ENCODE results near the gene RTF2.
A peak's percentile ranks its signal among the peaks of the same experiment; 100 is the strongest.

RTF2 gene

GRCh38 chr20:56468316-56469076 lies at the start of gene RTF2:
TSS of gene RTF2 (plus strand) at chr20:56468627. CDS start at chr20:56468698, 71 bp downstream.
- Histone ChIP-seq H3K4me1 (ENCODE audit: control insufficient read depth in 2 of 2, insufficient read depth in 2 of 2, low read length in 2 of 2) (peaks cover 11 to 18% of the 10 kb centered on the region in 2 donors), H3K27me3 (ENCODE audit: control insufficient read depth in 2 of 2, insufficient read depth in 2 of 2, low read length in 2 of 2) (no peaks in the 10 kb centered on the region), H3K4me3 (ENCODE audit: low read length in 2 of 2) (peak within 1 kb of the TSS; percentile 95 to 96), H3K36me3 (ENCODE audit: control insufficient read depth in 2 of 2, insufficient read depth in 2 of 2, low read length in 2 of 2) (peaks cover 4 to 8% of the 10 kb centered on the region in 2 donors), H3K9ac (ENCODE audit: low read depth in 1 of 2, low read length in 2 of 2) (peak within 1 kb of the TSS; percentile 89 to 94), H3K27ac (ENCODE audit: low read depth in 2 of 2, low read length in 2 of 2) (peak within 1 kb of the TSS; percentile 78 to 84), H3K9me3 (ENCODE audit: control insufficient read depth in 2 of 2, low read length in 2 of 2) (no peaks in the 10 kb centered on the region)

GRCh38 chr20:56420028-56420427 lies 48.4 kb upstream of the RTF2 start:
- no peaks in the 10 kb centered on the region for H3K36me3 ChIP-seq (ENCODE audit: control insufficient read depth in 2 of 2, insufficient read depth in 2 of 2, low read length in 2 of 2)
- H3K4me1 ChIP-seq (ENCODE audit: control insufficient read depth in 2 of 2, insufficient read depth in 2 of 2, low read length in 2 of 2), result peaks cover 0 to 3% of the 10 kb centered on the region in 2 donors
- H3K27me3 ChIP-seq (ENCODE audit: control insufficient read depth in 2 of 2, insufficient read depth in 2 of 2, low read length in 2 of 2), result no peaks in the 10 kb centered on the region
- no peak overlapping the region for H3K4me3 ChIP-seq (ENCODE audit: low read length in 2 of 2)
- H3K9ac ChIP-seq (ENCODE audit: low read depth in 1 of 2, low read length in 2 of 2), result no peak overlapping the region
- H3K27ac ChIP-seq (ENCODE audit: low read depth in 2 of 2, low read length in 2 of 2), result no peak overlapping the region
- no peaks in the 10 kb centered on the region for H3K9me3 ChIP-seq (ENCODE audit: control insufficient read depth in 2 of 2, low read length in 2 of 2)

GRCh38 chr20:56420940-56421688 lies 47.3 kb upstream of the RTF2 start:
- Histone ChIP-seq H3K9me3 (ENCODE audit: control insufficient read depth in 2 of 2, low read length in 2 of 2) (no peaks in the 10 kb centered on the region), H3K36me3 (ENCODE audit: control insufficient read depth in 2 of 2, insufficient read depth in 2 of 2, low read length in 2 of 2) (no peaks in the 10 kb centered on the region), H3K4me3 (ENCODE audit: low read length in 2 of 2) (no peak overlapping the region), H3K4me1 (ENCODE audit: control insufficient read depth in 2 of 2, insufficient read depth in 2 of 2, low read length in 2 of 2) (peaks cover 0 to 3% of the 10 kb centered on the region in 2 donors), H3K27ac (ENCODE audit: low read depth in 2 of 2, low read length in 2 of 2) (no peak overlapping the region), H3K9ac (ENCODE audit: low read depth in 1 of 2, low read length in 2 of 2) (no peak overlapping the region), H3K27me3 (ENCODE audit: control insufficient read depth in 2 of 2, insufficient read depth in 2 of 2, low read length in 2 of 2) (no peaks in the 10 kb centered on the region)

- no peak overlapping the region for H3K9ac ChIP-seq (ENCODE audit: low read depth in 1 of 2, low read length in 2 of 2)
- no peaks in the 10 kb centered on the region for H3K9me3 ChIP-seq (ENCODE audit: control insufficient read depth in 2 of 2, low read length in 2 of 2)
- no peak overlapping the region for H3K4me3 ChIP-seq (ENCODE audit: low read length in 2 of 2)
- no peaks in the 10 kb centered on the region for H3K36me3 ChIP-seq (ENCODE audit: control insufficient read depth in 2 of 2, insufficient read depth in 2 of 2, low read length in 2 of 2)
- H3K27ac ChIP-seq (ENCODE audit: low read depth in 2 of 2, low read length in 2 of 2), result peak overlapping the region in 1 of 2 donors; percentile 12
- peaks cover 0 to 3% of the 10 kb centered on the region in 2 donors for H3K4me1 ChIP-seq (ENCODE audit: control insufficient read depth in 2 of 2, insufficient read depth in 2 of 2, low read length in 2 of 2)
- H3K27me3 ChIP-seq (ENCODE audit: control insufficient read depth in 2 of 2, insufficient read depth in 2 of 2, low read length in 2 of 2), result no peaks in the 10 kb centered on the region
Observed at GRCh38 chr20:56422076-56422823, 46.2 kb upstream of the RTF2 start.

- H3K27ac ChIP-seq (ENCODE audit: low read depth in 2 of 2, low read length in 2 of 2), result peak overlapping the region; percentile 9 to 12
Observed at GRCh38 chr20:56422824-56423189, 45.6 kb upstream of the RTF2 start.

GRCh38 chr20:56423211-56423610 lies 45.2 kb upstream of the RTF2 start:
- H3K27me3 ChIP-seq (ENCODE audit: control insufficient read depth in 2 of 2, insufficient read depth in 2 of 2, low read length in 2 of 2), result no peaks in the 10 kb centered on the region
- no peaks in the 10 kb centered on the region for H3K9me3 ChIP-seq (ENCODE audit: control insufficient read depth in 2 of 2, low read length in 2 of 2)
- no peaks in the 10 kb centered on the region for H3K36me3 ChIP-seq (ENCODE audit: control insufficient read depth in 2 of 2, insufficient read depth in 2 of 2, low read length in 2 of 2)
- no peak overlapping the region for H3K9ac ChIP-seq (ENCODE audit: low read depth in 1 of 2, low read length in 2 of 2)
- H3K27ac ChIP-seq (ENCODE audit: low read depth in 2 of 2, low read length in 2 of 2), result peak overlapping the region in 1 of 2 donors; percentile 9
- H3K4me1 ChIP-seq (ENCODE audit: control insufficient read depth in 2 of 2, insufficient read depth in 2 of 2, low read length in 2 of 2), result no peaks in the 10 kb centered on the region
- H3K4me3 ChIP-seq (ENCODE audit: low read length in 2 of 2), result no peak overlapping the region

More at GRCh38 chr20:56422824-56423189, 45.6 kb upstream of the RTF2 start:
- H3K9ac ChIP-seq (ENCODE audit: low read depth in 1 of 2, low read length in 2 of 2), result no peak overlapping the region
- H3K9me3 ChIP-seq (ENCODE audit: control insufficient read depth in 2 of 2, low read length in 2 of 2), result no peaks in the 10 kb centered on the region
- H3K27me3 ChIP-seq (ENCODE audit: control insufficient read depth in 2 of 2, insufficient read depth in 2 of 2, low read length in 2 of 2), result no peaks in the 10 kb centered on the region
- H3K36me3 ChIP-seq (ENCODE audit: control insufficient read depth in 2 of 2, insufficient read depth in 2 of 2, low read length in 2 of 2), result no peaks in the 10 kb centered on the region
- H3K4me1 ChIP-seq (ENCODE audit: control insufficient read depth in 2 of 2, insufficient read depth in 2 of 2, low read length in 2 of 2), result no peaks in the 10 kb centered on the region
- H3K4me3 ChIP-seq (ENCODE audit: low read length in 2 of 2), result no peak overlapping the region

- Histone ChIP-seq H3K36me3 (ENCODE audit: control insufficient read depth in 2 of 2, insufficient read depth in 2 of 2, low read length in 2 of 2) (no peaks in the 10 kb centered on the region), H3K9me3 (ENCODE audit: control insufficient read depth in 2 of 2, low read length in 2 of 2) (no peaks in the 10 kb centered on the region), H3K27me3 (ENCODE audit: control insufficient read depth in 2 of 2, insufficient read depth in 2 of 2, low read length in 2 of 2) (no peaks in the 10 kb centered on the region), H3K9ac (ENCODE audit: low read depth in 1 of 2, low read length in 2 of 2) (no peak overlapping the region), H3K4me1 (ENCODE audit: control insufficient read depth in 2 of 2, insufficient read depth in 2 of 2, low read length in 2 of 2) (no peaks in the 10 kb centered on the region), H3K4me3 (ENCODE audit: low read length in 2 of 2) (no peak overlapping the region), H3K27ac (ENCODE audit: low read depth in 2 of 2, low read length in 2 of 2) (no peak overlapping the region)
Observed at GRCh38 chr20:56423886-56424285, 44.5 kb upstream of the RTF2 start.

GRCh38 chr20:56424931-56425330 lies 43.5 kb upstream of the RTF2 start:
- Histone ChIP-seq H3K27ac (ENCODE audit: low read depth in 2 of 2, low read length in 2 of 2) (no peak overlapping the region), H3K27me3 (ENCODE audit: control insufficient read depth in 2 of 2, insufficient read depth in 2 of 2, low read length in 2 of 2) (no peaks in the 10 kb centered on the region), H3K36me3 (ENCODE audit: control insufficient read depth in 2 of 2, insufficient read depth in 2 of 2, low read length in 2 of 2) (no peaks in the 10 kb centered on the region)

GRCh38 chr20:56426026-56426425 lies 42.4 kb upstream of the RTF2 start:
- H3K9ac ChIP-seq (ENCODE audit: low read depth in 1 of 2, low read length in 2 of 2), result no peak overlapping the region
- H3K27ac ChIP-seq (ENCODE audit: low read depth in 2 of 2, low read length in 2 of 2), result no peak overlapping the region
- H3K36me3 ChIP-seq (ENCODE audit: control insufficient read depth in 2 of 2, insufficient read depth in 2 of 2, low read length in 2 of 2), result no peaks in the 10 kb centered on the region
- no peaks in the 10 kb centered on the region for H3K4me1 ChIP-seq (ENCODE audit: control insufficient read depth in 2 of 2, insufficient read depth in 2 of 2, low read length in 2 of 2)
- no peaks in the 10 kb centered on the region for H3K9me3 ChIP-seq (ENCODE audit: control insufficient read depth in 2 of 2, low read length in 2 of 2)
- no peak overlapping the region for H3K4me3 ChIP-seq (ENCODE audit: low read length in 2 of 2)
- no peaks in the 10 kb centered on the region for H3K27me3 ChIP-seq (ENCODE audit: control insufficient read depth in 2 of 2, insufficient read depth in 2 of 2, low read length in 2 of 2)

More at GRCh38 chr20:56424931-56425330, 43.5 kb upstream of the RTF2 start:
- H3K9ac ChIP-seq (ENCODE audit: low read depth in 1 of 2, low read length in 2 of 2), result no peak overlapping the region
- no peaks in the 10 kb centered on the region for H3K9me3 ChIP-seq (ENCODE audit: control insufficient read depth in 2 of 2, low read length in 2 of 2)
- no peak overlapping the region for H3K4me3 ChIP-seq (ENCODE audit: low read length in 2 of 2)
- no peaks in the 10 kb centered on the region for H3K4me1 ChIP-seq (ENCODE audit: control insufficient read depth in 2 of 2, insufficient read depth in 2 of 2, low read length in 2 of 2)

GRCh38 chr20:56426926-56427325 lies 41.5 kb upstream of the RTF2 start:
- no peaks in the 10 kb centered on the region for H3K9me3 ChIP-seq (ENCODE audit: control insufficient read depth in 2 of 2, low read length in 2 of 2)
- no peak overlapping the region for H3K27ac ChIP-seq (ENCODE audit: low read depth in 2 of 2, low read length in 2 of 2)
- H3K4me1 ChIP-seq (ENCODE audit: control insufficient read depth in 2 of 2, insufficient read depth in 2 of 2, low read length in 2 of 2), result no peaks in the 10 kb centered on the region
- H3K27me3 ChIP-seq (ENCODE audit: control insufficient read depth in 2 of 2, insufficient read depth in 2 of 2, low read length in 2 of 2), result no peaks in the 10 kb centered on the region
- no peaks in the 10 kb centered on the region for H3K36me3 ChIP-seq (ENCODE audit: control insufficient read depth in 2 of 2, insufficient read depth in 2 of 2, low read length in 2 of 2)
- no peak overlapping the region for H3K4me3 ChIP-seq (ENCODE audit: low read length in 2 of 2)
- no peak overlapping the region for H3K9ac ChIP-seq (ENCODE audit: low read depth in 1 of 2, low read length in 2 of 2)

Data from mucosa of rectum (tissue), 2 donors.